ACC112 (cell line): Measurements from ENCODE around the gene TGFBR2.

ENCODE experiments used
- H2AFZ ChIP-seq: fragments of 200-600 bp; sonication (generic); one replicate; pipeline ENCODE4 v1.6.0; 2017; ENCODE audit warnings: antibody characterized with exemption, low read length; ENCODE audit not compliant: unreplicated experiment
- H3K27ac ChIP-seq: fragments of 200-600 bp; sonication (generic); 2 replicates; pipeline ENCODE4 v1.5.1; 2014; ENCODE audit warnings: low read depth, mild to moderate bottlenecking, antibody characterized with exemption, low read length, moderate library complexity
- H3K27me3 ChIP-seq: fragments of 200-600 bp; sonication (generic); 2 replicates; pipeline ENCODE4 v1.6.1; 2014; ENCODE audit warnings: mild to moderate bottlenecking, antibody characterized with exemption, low read length, moderate library complexity, mixed read lengths; ENCODE audit not compliant: insufficient read depth
- H3K36me3 ChIP-seq: fragments of 200-600 bp; sonication (generic); 2 replicates; pipeline ENCODE4 v1.6.1; 2016; ENCODE audit warnings: mild to moderate bottlenecking, antibody characterized with exemption, low read length, moderate library complexity, mixed read lengths; ENCODE audit not compliant: insufficient read depth
- H3K4me1 ChIP-seq: fragments of 200-600 bp; sonication (generic); one replicate; pipeline ENCODE4 v1.6.1; 2016; ENCODE audit warnings: low read length, mixed read lengths; ENCODE audit not compliant: insufficient read depth, unreplicated experiment, control insufficient read depth
- H3K4me3 ChIP-seq: fragments of 200-600 bp; sonication (generic); 2 replicates; pipeline ENCODE4 v1.5.1; 2014; ENCODE audit warnings: mild to moderate bottlenecking, low read depth, low read length
- H3K79me2 ChIP-seq: fragments of 200-600 bp; sonication (generic); one replicate; pipeline ENCODE4 v1.6.0; 2016; ENCODE audit warnings: low read length; ENCODE audit not compliant: control insufficient read depth, unreplicated experiment, insufficient read depth

The TGFBR2 gene

DNA sequence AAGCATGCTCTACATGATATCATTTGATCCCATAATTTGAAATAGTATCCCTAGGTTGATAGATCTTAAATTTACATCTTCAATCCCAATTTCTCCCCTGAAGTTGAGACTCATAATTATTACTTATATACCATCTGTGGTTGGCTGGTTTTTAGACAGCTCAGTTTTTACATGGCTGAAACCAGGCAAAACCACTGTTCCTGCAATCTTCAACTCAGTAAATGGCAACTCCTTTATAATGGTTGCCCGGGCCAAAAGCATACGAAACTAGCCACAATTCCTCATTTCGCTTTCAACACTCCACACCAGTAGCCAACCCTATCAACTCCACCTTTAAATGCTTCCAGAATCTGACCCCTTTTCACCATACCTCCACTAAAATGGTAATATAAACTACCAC, 118.5 kb downstream of the TGFBR2 start:
- Histone ChIP-seq H3K4me1 (peaks cover 14% of the 10 kb centered on the region), H3K4me3 (no peak overlapping the region), H3K27me3 (no peaks in the 10 kb centered on the region), H3K36me3 (no peaks in the 10 kb centered on the region), H3K79me2 (no peaks in the 10 kb centered on the region), H2AFZ (no peak overlapping the region), H3K27ac (no peak overlapping the region)

DNA sequence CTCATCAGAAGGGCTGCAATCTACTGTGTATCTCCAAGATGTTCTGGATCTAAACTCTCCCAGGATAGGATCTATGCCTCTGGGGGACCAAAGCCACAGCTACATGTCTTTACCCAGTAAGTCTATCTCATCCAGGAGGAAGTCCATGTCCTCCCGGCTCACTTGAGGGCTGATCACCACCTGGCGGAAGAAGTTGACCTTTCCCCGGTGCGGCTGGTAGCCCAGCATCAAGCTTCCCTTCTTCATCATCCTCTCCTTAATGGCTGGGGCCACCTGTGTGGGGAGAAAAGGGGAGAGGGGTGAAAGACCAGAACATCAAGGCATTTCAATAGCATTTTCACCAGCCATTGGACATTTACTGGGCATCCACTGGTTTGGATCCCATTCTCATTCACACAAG, 121.7 kb downstream of the TGFBR2 start:
- Histone ChIP-seq H3K79me2 (no peaks in the 10 kb centered on the region), H3K27me3 (no peaks in the 10 kb centered on the region), H3K4me1 (no peaks in the 10 kb centered on the region), H3K36me3 (no peaks in the 10 kb centered on the region), H3K4me3 (no peak overlapping the region), H3K27ac (no peak overlapping the region), H2AFZ (no peak overlapping the region)

DNA sequence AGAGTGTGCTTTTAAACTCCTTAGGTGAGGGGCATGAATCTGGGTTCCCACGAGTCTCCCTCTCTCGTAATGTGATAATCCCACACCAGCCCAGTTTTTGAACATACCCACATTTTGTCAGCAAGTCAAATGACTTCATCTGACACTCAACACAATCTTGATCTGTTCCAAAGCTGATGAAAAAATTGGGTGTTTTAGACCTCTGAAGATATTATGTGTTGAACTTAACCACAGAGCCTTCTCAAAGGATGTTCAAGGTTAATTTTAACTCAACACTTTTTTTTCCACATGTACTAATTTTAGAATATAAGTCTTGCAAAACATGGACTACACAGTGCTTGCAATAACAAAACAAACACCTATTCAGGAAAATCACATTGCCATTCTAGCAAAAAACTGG, 123.1 kb downstream of the TGFBR2 start:
- Histone ChIP-seq H3K79me2 (no peaks in the 10 kb centered on the region), H3K36me3 (no peaks in the 10 kb centered on the region), H3K27me3 (no peaks in the 10 kb centered on the region), H3K27ac (no peak overlapping the region), H3K4me3 (no peak overlapping the region), H3K4me1 (no peaks in the 10 kb centered on the region), H2AFZ (no peak overlapping the region)

DNA sequence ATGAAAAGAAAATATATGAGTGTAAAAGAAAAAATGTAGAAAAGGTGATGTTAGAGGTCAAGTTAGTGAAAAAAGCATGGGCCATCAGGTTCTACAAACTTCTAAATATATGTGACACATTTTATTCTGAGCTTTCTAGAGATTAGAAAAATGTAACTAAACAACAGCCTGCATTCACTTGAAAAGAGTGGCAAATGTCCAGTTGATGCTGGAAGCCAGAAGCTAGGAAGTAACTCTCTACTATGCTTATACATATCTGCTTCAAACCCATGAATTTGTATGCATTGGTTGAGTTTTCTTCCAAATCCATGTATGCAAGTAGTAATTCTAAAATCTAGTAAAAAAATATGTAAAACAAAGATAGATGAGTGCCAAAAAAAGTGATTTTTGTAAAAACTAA, 123.5 kb downstream of the TGFBR2 start:
- H3K36me3 ChIP-seq, result no peaks in the 10 kb centered on the region
- no peaks in the 10 kb centered on the region for H3K27me3 ChIP-seq
- H3K4me1 ChIP-seq, result no peaks in the 10 kb centered on the region
- H3K79me2 ChIP-seq, result no peaks in the 10 kb centered on the region
- no peak overlapping the region for H3K4me3 ChIP-seq
- no peak overlapping the region for H2AFZ ChIP-seq
- H3K27ac ChIP-seq, result no peak overlapping the region

DNA sequence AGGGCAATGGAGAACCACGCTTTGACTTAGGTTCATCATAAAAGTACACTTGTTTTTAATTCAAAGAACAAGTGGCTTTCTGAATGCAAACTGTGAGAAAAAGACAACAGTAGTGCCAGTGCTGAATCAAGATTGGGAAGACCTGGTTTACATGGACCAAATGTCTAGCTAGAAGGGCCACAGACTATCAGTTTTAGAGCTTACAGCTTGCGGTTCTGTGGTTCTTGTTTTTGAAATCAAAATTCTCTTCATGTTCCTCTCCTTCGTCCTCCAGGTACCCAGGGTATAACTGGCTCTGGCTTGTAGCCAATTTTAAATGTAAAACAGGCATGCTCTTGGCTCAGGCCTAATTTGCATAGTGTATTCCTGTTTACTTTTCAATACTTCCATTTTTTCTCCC, 124.6 kb downstream of the TGFBR2 start:
- no peaks in the 10 kb centered on the region for H3K36me3 ChIP-seq
- no peaks in the 10 kb centered on the region for H3K4me1 ChIP-seq
- no peak overlapping the region for H3K27ac ChIP-seq
- H3K79me2 ChIP-seq, result no peaks in the 10 kb centered on the region
- H3K27me3 ChIP-seq, result no peaks in the 10 kb centered on the region
- H3K4me3 ChIP-seq, result no peak overlapping the region
- no peak overlapping the region for H2AFZ ChIP-seq

DNA sequence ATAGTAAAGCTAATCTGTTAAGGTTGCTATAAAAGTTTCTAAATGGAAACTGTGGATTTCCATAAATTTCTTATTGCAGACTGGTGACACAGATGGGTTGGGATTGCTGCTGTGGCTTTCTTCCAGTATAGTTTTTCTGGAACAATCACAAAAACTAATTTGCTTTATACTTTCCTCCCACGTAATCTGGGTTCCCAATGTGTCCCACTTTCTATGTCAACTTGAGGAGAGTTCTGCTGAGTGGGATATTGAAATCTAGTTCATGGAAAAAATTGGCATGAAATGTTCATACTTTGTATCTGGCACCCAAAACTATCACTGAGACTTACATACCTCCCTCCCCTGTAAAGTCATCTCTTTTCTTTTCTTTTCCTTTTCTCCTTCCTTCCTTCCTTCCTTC, 126.8 kb downstream of the TGFBR2 start:
- no peaks in the 10 kb centered on the region for H3K27me3 ChIP-seq
- no peak overlapping the region for H2AFZ ChIP-seq
- H3K27ac ChIP-seq, result no peak overlapping the region
- no peaks in the 10 kb centered on the region for H3K36me3 ChIP-seq
- H3K4me3 ChIP-seq, result no peak overlapping the region
- no peaks in the 10 kb centered on the region for H3K79me2 ChIP-seq
- H3K4me1 ChIP-seq, result no peaks in the 10 kb centered on the region

DNA sequence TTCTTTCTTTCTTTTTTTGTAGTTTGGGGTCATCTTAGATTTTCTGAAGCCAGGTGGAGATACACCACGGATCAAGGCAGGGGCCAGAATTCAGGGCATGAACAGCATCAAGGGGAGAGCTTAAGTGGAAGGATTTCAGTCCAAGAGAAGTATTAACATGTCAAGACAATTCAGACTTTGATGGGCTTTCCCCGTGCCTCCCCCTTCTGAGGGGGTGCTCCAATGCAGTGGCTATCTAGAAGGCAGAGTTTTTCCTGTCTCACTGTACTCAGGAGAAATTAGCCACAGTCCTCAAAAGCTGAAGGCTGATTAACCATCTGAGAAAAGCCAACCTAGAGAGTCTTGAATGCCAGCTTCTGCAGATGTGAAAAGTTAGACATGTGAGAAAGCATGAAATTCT, 127.3 kb downstream of the TGFBR2 start:
- Histone ChIP-seq H2AFZ (no peak overlapping the region), H3K36me3 (no peaks in the 10 kb centered on the region), H3K4me3 (no peak overlapping the region), H3K79me2 (no peaks in the 10 kb centered on the region), H3K4me1 (no peaks in the 10 kb centered on the region), H3K27ac (no peak overlapping the region), H3K27me3 (no peaks in the 10 kb centered on the region)

DNA sequence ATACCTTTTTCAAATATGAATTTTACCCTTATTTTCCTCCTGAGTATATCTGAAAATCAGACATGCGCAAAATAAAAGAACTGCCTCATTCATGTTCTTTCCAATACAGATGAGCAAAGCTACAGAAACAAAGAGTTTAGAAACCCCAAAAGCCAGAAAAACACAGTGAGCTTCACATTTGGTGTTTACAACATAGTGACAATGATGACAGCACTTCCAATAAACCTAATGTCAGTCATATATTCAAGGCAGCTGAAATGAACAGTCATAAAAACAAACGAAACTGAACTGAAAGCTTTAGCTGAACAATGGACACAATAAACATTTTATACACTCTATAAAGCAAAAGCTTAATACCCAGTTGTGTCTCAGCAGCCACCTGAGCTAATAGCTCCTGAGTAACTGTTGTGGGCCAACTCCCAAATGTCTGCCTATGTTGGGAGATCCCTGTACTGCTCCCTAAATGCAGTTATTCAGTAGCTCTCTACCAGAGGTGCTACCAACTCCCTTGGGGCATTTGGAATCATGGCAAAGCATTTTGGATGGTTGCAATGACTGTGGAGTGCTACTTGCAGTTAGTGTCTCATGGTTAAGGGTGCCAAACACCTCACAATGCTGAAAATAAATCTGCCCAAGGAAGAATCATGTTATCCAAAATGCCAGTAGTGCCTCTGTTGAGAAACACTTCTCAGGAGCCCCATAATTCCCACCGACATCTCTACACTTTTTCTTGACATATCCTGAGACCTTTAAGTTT, 131.5 kb downstream of the TGFBR2 start:
- Histone ChIP-seq H2AFZ (no peak overlapping the region), H3K27ac (no peak overlapping the region), H3K4me1 (peaks cover 3% of the 10 kb centered on the region)

DNA sequence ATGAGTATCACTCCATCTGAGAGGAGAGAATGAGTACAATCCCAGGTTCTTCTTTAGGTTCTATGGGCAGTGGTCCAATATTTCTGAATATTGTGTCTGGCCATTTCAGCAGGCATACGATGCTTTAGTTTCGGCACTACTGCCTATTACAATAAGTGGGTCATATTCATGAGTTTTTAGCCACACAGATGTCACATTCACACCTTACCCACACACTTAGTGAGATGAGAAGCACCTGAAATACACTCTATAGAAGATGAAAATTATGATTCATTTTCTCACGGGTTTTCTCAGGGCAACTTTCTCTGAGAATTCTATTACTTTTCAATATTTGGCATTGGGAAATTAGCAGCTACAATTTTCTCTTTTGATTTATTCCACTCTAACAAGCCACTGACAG, 132.2 kb downstream of the TGFBR2 start:
- H3K4me1 ChIP-seq, result peaks cover 9% of the 10 kb centered on the region
- H3K27me3 ChIP-seq, result no peaks in the 10 kb centered on the region
- H3K27ac ChIP-seq, result no peak overlapping the region
- H3K36me3 ChIP-seq, result no peaks in the 10 kb centered on the region
- H2AFZ ChIP-seq, result no peak overlapping the region
- H3K4me3 ChIP-seq, result no peak overlapping the region
- H3K79me2 ChIP-seq, result no peaks in the 10 kb centered on the region

More for the DNA sequence above, 131.5 kb downstream of the TGFBR2 start:
- H3K4me3 ChIP-seq, result no peak overlapping the region
- no peaks in the 10 kb centered on the region for H3K27me3 ChIP-seq
- H3K79me2 ChIP-seq, result no peaks in the 10 kb centered on the region
- no peaks in the 10 kb centered on the region for H3K36me3 ChIP-seq

DNA sequence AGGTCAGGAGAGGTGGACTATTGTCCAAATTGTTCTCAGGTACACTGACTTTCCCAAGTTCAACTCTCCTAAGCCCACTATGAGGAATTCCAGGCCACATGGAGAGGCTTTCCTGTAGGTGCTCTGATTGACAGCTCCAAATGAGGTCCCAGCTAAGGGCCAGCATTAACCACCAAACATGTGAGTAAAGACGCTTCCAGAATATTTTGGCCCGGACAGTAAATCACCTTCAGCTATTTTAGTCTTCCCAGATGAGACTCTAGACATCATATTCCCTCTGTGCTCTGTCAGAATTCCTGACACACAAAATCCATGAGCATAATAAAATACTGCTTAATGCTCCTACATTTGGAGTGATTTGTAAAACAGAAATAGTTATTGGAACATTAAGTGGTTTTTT, 135.5 kb downstream of the TGFBR2 start:
- peaks cover 9% of the 10 kb centered on the region for H3K4me1 ChIP-seq
- H3K4me3 ChIP-seq, result no peak overlapping the region
- H3K79me2 ChIP-seq, result no peaks in the 10 kb centered on the region
- no peaks in the 10 kb centered on the region for H3K27me3 ChIP-seq
- H2AFZ ChIP-seq, result no peak overlapping the region
- no peaks in the 10 kb centered on the region for H3K36me3 ChIP-seq
- H3K27ac ChIP-seq, result no peak overlapping the region

DNA sequence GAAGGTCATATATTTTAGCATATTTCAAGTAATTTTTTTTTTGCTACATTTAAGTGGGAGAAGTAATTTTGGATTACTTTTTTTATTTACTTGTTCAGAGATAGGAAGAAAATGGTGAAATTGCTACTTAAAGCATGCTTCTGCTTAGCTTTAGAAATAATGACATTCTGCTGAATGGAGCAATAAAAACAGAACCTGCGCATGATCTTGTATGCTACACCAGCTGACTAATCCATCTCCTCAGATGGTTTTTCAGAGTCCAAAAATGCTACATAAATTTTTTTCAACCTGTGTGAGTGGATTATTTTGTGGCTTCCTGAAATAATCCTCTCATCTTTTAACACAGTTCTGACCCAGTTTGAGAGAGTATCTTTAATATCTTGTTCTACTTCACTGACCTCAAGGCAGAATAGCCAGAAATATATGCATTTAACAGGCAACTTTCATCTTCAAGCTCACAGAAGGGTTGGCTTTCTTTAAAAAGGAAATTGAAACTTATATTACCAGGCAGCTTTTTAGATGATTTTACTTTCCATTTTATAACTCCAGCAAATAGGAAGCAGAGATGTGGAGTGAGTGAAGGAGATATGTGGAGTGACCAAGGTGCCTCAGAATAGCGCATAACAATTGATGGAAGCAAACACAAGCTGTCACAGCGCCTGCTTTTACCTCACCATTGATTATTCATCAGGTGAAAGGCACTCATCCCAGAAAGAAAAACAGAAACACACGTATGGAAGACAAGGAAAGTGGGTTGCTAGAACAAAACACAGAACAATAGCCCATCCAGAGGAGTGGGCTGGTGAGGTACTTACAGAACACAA, 136.6 kb downstream of the TGFBR2 start:
- Histone ChIP-seq H3K36me3 (no peaks in the 10 kb centered on the region), H3K4me1 (peaks cover 17% of the 10 kb centered on the region), H2AFZ (peak overlapping the region; percentile 92), H3K4me3 (no peak overlapping the region), H3K27me3 (no peaks in the 10 kb centered on the region), H3K27ac (no peak overlapping the region), H3K79me2 (no peaks in the 10 kb centered on the region)
